ENCODE data around the gene SPACA7.
"Not testable (repeated sequence)": the region's sequence is repeated elsewhere in the genome, so short reads cannot be mapped to it uniquely, and the experiment has no call there.

Gene SPACA7

DNA sequence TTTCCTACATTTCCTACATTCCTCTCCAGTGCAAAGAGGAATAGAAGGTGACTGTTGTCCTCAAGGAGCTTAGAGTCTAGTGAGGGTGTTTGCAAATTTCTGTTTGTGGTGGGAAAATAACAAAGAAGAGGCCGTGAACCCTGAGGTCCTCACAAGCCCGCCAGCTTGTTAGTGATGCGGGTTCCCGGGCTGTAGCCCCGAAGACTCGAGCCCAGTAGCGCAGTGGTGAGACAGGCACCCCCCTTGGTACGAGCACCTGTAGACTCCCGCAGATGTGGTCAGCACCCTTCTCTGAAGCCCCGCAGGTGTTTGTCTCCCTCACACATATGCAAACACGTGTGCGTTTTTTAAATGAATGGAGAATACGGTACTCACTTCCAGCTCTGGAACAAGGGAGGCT is 26.5 kb upstream of the SPACA7 start:
- DNase-seq (ENCODE audit: low read depth in 2 of 2, low spot score in 1 of 2): no peak

DNA sequence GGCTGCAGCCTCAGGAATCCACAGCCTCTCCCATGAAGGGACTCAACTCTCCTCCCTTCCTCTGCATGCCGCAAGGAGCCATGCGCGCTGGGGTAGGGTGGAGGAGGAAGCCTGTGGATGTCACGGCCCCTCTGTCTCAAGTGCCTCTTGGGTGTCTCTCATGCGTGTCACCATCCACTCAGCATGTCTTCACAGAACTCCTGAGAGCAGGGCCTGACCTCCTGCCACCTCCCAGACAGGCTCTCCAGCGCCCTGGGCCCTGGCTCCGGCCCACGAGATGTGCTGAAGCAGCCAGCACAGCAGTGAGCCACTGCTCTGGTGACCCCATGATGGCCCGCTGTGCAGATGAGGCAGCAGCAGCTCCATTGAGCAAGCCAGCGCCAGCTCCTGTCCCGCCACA is 25.9 kb upstream of the SPACA7 start:
- no peak for DNase-seq (ENCODE audit: low read depth in 2 of 2, low spot score in 1 of 2)

GRCh38 chr13:112351825-112352224 is 24.3 kb upstream of the SPACA7 start:
- DNase-seq (ENCODE audit: low read depth in 2 of 2, low spot score in 1 of 2): no peak

DNA sequence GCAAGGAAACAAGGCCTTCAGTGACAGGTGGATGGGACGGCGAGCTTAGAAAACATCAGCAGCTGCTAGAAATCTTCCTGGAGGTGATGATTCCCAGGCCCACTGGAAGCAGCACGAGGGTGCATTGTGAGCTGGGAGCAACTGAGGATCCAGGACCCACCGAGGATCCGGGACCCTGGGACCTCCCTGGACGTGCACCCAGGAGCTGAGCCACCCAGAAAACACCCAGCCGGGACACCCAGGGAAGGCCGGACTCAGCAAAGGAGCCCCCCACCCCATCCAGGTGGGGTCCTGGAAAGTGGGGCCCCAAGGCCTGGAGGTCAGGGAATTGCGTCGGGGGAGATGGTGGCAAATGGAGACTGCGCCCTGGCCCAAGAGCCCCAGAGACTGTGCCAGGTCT is 22.3 kb upstream of the SPACA7 start:
- DNase-seq (ENCODE audit: low read depth in 2 of 2, low spot score in 1 of 2): no peak

DNA sequence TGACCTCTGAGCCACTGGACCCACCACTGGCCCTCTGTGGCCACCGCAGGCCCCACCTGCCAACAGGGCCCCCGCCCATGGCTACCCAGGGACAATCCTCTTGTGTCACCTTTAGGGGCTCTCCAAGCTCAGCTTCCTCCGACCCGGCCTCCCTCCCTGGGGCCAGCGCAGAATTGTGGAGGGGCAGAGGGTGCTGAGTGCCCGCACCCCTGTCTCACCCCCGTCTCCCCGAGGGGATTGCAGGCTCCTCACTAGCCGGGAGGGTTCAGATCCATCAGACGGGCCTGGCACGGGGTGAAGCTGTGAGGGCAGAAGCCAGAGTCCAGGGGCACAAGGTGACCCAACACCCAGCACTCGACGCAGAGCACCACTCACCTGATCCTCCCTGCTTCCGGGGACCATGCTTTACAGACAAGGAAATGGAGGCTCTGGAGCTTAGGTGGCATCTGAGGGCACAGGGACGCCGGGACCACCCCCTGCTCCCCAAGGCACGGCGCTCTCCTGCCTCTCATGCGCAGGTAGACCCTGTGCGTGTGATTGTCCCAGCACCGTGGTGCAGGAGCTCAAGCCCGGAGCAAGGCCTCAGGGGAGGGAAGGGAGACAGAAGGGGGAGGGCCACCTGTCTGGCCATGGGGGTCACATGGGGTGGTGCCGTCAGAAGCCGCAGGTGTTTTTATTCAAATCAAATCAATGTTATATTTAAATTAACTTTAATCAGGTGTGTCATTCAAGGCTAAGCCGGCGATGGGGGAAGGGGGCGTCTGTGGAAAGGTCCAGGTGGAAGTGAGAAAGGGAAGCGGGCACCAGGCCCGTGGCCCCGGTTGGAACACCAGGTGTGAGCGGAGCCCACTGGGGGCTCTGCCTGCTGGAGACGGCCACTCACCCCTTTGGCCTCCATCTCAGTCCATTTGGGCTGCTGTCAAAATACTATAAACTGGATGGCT is 21.6 kb upstream of the SPACA7 start:
- no peak for DNase-seq (ENCODE audit: low read depth in 2 of 2, low spot score in 1 of 2)

GRCh38 chr13:112355274-112355838 is 20.8 kb upstream of the SPACA7 start:
- no peak for DNase-seq (ENCODE audit: low read depth in 2 of 2, low spot score in 1 of 2)

DNA sequence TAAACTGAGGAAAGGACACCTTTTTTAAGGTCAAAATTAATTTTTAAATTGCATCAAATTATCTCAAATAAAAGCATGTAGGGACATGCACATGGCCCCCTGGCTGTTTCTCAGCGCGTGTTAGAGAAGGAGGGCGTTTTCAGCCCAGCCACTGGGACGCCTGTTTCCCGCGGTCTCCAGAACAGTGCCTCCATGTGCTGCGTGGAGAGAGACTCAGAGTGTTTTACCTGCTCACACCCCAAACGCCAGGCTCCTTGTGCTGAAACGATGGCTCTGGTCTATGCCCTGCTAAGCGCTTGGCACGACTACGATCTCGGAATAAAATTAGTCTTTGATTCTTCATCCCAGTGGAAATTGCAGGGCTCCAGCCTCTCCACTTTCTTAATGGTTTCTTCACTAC is 20.0 kb upstream of the SPACA7 start:
- DNase-seq (ENCODE audit: low read depth in 2 of 2, low spot score in 1 of 2): no peak

- DNase-seq (ENCODE audit: low read depth in 2 of 2, low spot score in 1 of 2): no peak
Measured at GRCh38 chr13:112358156-112358555, 18.0 kb upstream of the SPACA7 start.

DNA sequence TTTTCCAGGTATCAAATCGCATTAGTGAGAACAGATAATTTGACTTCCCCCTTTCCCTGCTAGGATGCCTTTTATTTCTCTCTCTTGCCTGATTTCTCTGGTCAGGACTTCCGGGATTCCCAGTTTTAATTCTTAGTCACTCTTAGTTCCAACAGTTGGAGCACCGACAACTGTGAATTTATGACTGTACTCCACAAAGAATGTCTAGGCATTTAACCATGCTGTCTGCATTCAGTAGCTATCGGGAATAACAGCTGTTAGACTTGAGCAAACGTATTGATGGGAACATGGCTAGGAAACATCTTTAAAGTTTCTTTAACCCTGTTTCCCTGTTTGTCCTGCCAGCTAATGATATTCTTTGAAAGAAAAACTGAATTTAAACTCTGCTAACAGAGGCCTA is 14.1 kb upstream of the SPACA7 start:
- DNase-seq (ENCODE audit: low read depth in 2 of 2, low spot score in 1 of 2): no peak

- no peak for DNase-seq (ENCODE audit: low read depth in 2 of 2, low spot score in 1 of 2)
Measured at GRCh38 chr13:112363867-112364528, 12.2 kb upstream of the SPACA7 start.

- no peak for DNase-seq (ENCODE audit: low read depth in 2 of 2, low spot score in 1 of 2)
Measured at GRCh38 chr13:112366907-112367646, 9.1 kb upstream of the SPACA7 start.

- DNase-seq (ENCODE audit: low read depth in 2 of 2, low spot score in 1 of 2): no peak
Measured at GRCh38 chr13:112368883-112369282, 7.3 kb upstream of the SPACA7 start.

- DNase-seq (ENCODE audit: low read depth in 2 of 2, low spot score in 1 of 2): no peak
Measured at GRCh38 chr13:112370311-112370710, 5.8 kb upstream of the SPACA7 start.

DNA sequence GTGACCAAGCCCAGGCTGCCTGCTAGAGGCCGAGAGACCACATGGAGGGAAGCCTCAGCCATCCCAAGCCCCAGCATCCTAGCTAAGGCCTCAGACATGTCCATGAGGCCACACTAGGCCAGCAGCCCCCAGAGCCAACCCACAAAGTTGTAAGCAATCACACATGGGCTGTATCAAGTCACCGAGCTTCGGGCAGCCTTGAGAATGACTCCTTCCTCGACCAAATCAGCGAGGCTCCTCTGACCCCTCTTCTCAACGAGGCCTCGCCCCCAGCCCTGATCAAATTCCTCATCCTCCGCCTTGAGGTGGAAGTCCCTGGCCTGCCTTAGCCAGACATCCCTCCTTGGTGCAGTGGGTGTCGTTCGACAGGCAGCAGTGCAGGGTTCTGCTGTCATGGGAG is 1.9 kb upstream of the SPACA7 start:
- no peak for DNase-seq (ENCODE audit: low read depth in 2 of 2, low spot score in 1 of 2)

DNA sequence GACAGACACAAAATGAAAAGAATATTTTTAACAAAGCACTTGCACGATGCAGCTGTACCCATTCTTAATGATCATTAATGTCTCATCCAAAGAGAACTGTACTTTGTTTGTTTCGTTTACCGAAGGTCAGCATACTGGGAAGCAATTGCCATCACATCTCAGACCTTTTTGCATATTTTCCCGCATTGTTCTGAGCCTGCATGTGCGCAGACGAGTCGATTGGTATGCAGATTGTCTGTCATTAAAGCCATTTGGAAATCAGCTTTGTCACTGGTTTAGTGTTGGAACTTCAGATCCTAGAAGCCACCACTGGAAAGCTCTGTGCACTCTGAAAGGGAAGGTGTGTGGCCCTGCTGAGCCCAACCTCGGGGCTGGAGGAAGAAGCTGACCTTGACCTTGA is 15.6 kb downstream of the SPACA7 start:
- DNase-seq (ENCODE audit: low read depth in 2 of 2, low spot score in 1 of 2): no peak

DNA sequence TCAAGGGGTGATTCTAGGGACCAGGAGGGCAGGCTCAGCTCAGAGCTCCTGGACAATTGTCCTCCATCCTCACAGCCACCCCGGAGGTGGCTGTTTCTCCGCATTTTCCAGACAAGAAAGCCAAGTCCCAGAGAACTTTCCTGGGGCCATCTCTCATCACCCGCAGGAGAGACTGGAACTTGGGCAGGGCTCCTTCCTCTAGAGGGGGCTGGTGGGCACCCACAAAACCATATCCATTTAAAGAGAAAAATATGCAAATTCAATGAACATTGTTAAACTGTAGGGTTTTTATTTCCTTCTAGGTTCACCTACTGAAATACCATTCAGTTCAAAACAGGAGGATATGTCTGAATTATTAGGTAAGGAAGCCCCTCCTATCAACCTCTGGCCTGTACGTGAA is 16.6 kb downstream of the SPACA7 start:
- DNase-seq (ENCODE audit: low read depth in 2 of 2, low spot score in 1 of 2): no peak

DNA sequence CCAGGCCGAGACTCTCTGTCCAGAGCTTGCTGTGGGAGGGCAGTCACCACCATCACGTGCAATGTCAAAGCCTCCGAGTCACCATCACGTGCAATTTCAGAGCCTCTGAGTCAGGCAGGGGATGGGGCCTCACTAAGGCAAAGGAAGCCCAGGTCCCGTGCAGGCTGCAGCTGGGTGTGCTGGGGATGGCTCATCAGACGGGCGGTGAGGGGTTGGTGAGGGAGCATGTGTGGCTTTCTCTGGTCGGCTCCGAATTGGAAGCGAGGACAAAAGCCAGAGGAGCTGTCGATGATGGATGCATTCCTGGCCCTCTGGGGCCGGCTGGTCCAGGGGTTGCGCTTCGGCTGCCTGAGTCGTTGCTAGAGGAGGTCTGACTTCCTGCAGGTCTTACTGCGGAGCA is 18.9 kb downstream of the SPACA7 start:
- not testable (repeated sequence) for DNase-seq (ENCODE audit: low read depth in 2 of 2, low spot score in 1 of 2)

DNA sequence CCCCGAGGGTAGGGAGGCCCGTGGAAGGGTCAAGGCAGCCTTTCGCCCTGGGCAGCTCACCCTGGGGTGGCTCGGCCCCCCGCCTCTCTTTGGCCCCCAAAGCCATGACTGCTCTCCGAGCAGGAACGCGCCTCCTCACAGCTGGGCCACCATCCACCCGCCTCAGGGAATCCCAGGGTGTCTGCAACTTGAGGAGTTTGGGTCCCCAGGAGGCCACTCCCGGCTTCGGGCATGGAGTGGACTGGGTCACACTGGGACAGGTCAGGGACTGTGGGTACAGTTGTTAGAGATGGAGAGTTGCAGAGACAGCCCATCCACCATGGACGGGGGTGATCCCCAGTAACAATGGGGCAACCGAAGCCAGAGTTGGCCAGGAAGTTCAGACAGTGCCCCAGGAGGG is 19.8 kb downstream of the SPACA7 start:
- not testable (repeated sequence) for DNase-seq (ENCODE audit: low read depth in 2 of 2, low spot score in 1 of 2)

GRCh38 chr13:112397108-112397507 is 21.0 kb downstream of the SPACA7 start:
- DNase-seq (ENCODE audit: low read depth in 2 of 2, low spot score in 1 of 2): no peak

GRCh38 chr13:112398347-112398746 is 22.2 kb downstream of the SPACA7 start:
- DNase-seq (ENCODE audit: low read depth in 2 of 2, low spot score in 1 of 2): not testable (repeated sequence)

GRCh38 chr13:112409828-112410227 is 33.7 kb downstream of the SPACA7 start:
- not testable (repeated sequence) for DNase-seq (ENCODE audit: low read depth in 2 of 2, low spot score in 1 of 2)
